Stimulated activated CD8-positive, alpha-beta memory T cell treated with anti-CD3 and anti-CD28 coated beads, Interleukin-7, amount 100 ng/mL, for 24 hours (primary cell): ENCODE measurements around the gene RIBC2.
"Not testable (repeated sequence)": the region's sequence is repeated elsewhere in the genome, so short reads cannot be mapped to it uniquely, and the experiment has no call there.

ENCODE experiments used
- DNase-seq: peaks from one replicate; pipeline ENCODE4 v3.0.0-alpha.2; 2020; ENCODE audit warnings: low read depth

The RIBC2 gene

GRCh38 chr22:45424241-45424731 lies 10.8 kb downstream of the RIBC2 start:
- no peak for DNase-seq

- no peak for DNase-seq
Observed at GRCh38 chr22:45425101-45425500, 11.6 kb downstream of the RIBC2 start.

DNA sequence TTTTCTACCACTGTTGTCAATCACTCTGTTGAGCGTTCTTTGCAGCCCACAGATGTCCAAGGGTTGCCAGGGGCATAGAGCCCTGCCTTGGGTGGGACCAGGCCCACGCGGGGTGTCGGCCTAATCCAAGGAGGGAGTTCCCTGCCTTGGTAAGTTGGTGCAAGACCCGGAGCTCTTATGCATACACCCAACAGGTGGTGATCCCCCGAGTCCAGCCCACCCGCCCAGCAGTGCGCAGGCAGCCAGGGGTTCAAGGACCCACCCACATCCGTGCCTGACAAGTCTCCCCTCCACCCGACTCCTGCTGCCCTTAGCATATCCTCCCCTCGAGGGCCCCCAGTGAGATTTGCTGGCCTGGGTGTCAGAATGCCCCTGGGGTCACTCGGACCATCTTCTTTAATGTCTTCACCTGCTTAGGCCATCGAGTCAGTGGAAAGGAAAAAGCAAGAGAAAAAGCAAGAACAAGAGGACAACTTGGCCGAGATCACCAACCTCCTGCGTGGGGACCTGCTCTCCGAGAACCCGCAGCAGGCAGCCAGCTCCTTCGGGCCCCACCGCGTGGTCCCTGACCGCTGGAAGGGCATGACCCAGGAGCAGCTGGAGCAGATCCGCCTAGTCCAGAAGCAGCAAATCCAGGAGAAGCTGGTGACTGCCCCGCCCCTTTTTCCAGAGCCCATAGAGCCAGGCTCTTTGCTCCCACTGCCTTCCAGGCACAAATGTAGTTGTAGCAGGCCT lies 12.2 kb downstream of the RIBC2 start:
- DNase-seq = no peak

- DNase-seq = no peak
Observed at GRCh38 chr22:45426387-45426786, 12.9 kb downstream of the RIBC2 start.

- no peak for DNase-seq
Observed at GRCh38 chr22:45427114-45427513, 13.6 kb downstream of the RIBC2 start.

GRCh38 chr22:45428391-45429385 lies 15.2 kb downstream of the RIBC2 start:
- no peak for DNase-seq

DNA sequence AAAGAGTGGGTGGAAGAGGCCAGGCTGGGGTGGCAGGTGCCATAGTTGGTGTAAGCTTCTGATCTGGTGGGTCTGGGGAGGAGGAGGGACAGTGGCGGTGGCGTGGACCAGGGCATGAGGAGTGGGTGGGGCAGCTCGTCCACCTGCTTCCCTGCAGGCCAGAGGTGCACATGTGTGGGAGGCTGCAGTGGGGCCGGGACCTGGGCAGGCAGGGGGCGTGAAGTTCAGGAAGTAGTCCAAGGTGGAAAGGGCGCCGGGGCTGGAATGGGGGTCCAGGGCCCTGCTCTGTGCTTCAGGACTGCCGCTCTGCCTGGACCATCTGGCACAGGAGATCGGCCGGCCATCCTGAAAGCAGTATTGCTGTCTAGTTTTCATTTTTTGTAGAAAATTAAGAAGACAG lies 15.9 kb downstream of the RIBC2 start:
- no peak for DNase-seq

DNA sequence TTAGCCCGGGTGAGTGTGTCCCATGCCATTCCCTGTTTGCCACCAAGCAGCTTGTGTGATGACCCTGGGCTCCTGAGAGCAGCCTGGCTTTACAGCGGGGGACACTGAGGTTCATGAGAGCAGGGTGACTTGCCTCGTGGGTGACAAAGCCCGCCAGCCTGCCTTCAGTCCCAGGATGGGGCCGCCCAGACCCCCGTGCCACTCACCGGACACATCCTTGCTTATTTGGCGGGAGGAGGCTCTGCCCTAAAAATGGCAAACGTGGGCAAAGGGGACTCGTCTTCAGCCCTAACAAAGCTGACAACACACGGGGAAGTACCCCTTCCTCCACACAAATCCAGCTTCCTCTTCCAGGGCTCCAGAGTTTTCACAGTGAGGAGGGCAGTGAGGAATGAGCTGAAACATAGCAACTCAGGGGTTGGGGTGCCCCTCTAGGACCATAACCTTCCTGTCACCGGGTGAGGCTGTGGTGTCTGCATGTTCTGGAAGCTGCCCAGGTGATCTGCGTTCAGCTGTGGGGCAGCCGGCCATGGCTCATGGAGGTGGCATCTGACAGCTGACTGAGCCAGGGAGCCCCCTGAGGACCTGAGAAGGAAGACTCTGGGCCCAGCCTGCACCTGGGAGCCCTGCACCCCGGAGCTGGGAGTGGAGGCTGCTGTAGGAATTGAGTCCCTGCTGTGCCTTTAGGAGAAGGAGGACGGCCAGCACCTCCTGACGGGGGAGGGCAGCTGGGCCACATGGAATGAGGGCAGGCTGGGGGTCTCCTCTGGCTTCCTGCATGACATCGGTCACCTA lies 16.7 kb downstream of the RIBC2 start:
- DNase-seq = no peak

DNA sequence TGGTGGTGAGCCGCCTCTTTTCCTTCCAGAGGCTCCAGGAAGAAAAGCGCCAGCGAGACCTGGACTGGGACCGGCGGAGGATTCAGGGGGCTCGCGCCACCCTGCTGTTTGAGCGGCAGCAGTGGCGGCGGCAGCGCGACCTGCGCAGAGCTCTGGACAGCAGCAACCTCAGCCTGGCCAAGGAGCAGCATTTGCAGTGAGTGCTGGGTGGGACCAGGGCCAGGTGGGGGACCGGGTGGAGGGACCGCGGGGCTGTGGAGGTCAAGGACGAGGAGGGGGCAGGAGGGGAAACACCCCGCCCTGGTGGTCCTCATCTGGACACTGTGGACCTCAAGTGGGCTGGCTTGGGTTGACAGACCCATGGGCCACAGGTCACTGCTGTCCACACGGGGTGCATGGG lies 17.4 kb downstream of the RIBC2 start:
- DNase-seq = no peak

GRCh38 chr22:45434981-45435380 lies 21.5 kb downstream of the RIBC2 start:
- DNase-seq = no peak

GRCh38 chr22:45435544-45436139 lies 22.1 kb downstream of the RIBC2 start:
- peak; percentile 62 for DNase-seq

GRCh38 chr22:45436871-45437517 lies 23.5 kb downstream of the RIBC2 start:
- DNase-seq = not testable (repeated sequence)

DNA sequence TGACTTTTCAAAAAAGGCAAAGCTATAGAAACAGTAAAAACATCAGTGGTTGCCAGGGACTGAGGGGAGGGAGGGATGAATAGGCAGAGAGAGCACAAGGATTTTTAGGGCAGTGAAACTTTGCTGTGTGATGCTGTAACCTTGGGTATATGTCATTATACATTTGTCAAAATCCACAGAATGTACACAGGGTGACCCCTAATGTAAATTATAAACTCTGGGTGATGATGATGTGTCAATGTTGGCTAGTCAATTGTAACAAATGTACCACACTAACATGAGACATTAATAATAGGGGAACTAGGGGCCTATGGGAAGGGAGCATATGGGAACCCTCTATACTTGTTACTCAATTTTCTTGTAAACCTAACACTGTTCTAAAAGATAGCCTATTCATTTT lies 24.8 kb downstream of the RIBC2 start:
- no peak for DNase-seq

DNA sequence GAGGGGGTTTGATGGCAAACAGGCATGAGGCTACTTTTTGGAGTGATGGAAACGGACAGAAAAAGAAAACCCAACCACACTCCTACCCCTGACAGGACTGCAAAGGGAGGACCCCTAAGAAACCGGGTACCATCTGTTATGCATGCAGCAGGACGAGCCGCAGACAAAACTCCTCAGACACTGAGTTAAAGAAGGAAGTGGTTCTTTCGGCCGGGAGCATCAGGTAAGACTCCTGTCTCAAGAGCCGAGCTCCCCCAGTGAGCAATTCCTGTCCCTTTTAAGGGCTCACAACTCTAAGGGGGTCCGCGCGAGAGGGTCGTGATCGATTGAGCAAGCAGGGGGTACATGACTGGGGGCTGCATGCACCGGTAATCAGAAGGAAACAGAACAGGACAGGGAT lies 27.2 kb downstream of the RIBC2 start:
- DNase-seq = not testable (repeated sequence)

DNA sequence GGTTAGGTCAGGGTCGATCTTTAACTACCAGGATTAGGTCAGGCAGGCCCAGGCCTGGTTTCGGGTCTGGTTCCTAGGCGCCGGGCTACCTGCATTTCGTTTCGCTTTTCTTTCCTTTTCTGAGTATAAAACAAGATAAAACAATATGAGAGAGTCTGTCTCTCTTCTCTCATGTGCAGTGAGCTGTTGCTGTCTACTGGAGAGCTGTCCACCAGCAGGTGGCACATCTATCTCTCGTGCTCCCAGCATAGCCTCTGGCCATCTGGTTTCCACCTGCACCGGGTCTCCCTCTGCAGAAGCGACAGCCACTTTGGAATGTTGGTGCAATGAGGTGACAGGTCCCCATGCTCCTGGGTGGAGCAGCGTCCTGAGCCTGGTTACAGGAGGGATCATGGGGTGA lies 27.6 kb downstream of the RIBC2 start:
- DNase-seq = no peak

DNA sequence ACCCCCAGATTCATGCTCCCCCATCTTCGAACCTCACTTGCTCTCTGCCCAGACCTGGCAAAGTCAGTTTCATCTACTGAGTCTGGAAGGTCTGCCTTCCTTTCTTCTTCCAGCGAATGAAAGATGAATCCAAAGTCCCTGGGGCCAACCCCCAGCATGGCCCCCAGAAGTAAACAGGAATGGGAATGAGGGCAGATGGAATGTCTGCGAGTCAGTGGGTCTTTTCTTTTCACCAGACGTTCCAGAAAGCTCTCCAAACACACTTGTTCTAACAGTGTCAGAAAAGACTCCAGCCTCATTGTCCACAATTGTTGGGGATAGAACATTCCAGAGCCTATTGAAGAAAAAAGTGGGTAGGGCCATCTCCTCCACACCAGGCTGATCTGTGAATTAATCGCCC lies 28.6 kb downstream of the RIBC2 start:
- no peak for DNase-seq

- DNase-seq = no peak
Observed at GRCh38 chr22:45444168-45444567, 30.7 kb downstream of the RIBC2 start.

DNA sequence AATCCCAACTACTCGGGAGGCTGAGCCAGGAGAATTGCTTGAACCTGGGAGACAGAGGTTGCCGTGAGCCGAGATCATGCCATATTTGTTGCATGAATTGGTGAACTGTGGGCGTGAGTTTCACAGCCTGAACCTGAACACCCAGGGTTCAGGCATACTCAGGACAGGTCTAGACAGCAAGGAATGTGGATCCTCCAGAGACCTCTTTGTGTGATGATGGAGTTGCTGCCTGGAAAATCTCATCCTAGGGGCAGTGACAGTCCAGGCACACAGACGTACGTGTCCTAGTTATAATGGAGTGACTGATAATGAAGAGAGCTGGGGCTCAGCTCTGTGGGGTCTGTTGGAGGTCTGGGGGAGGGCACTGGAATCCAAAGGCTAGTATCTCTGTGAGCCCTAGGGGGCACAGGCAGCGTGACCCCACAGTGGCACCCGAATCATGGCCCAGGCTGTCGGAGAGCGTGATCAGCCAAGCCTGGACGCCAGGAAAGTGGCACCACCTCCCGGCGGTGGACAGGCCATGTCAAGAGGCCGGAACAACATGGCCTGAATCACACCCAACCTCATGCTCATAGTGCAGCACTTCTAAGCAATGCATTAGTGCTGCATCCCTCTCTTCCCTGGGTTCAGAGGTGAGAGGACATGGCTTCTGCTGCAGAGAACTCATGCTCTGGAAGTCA lies 31.7 kb downstream of the RIBC2 start:
- no peak for DNase-seq

DNA sequence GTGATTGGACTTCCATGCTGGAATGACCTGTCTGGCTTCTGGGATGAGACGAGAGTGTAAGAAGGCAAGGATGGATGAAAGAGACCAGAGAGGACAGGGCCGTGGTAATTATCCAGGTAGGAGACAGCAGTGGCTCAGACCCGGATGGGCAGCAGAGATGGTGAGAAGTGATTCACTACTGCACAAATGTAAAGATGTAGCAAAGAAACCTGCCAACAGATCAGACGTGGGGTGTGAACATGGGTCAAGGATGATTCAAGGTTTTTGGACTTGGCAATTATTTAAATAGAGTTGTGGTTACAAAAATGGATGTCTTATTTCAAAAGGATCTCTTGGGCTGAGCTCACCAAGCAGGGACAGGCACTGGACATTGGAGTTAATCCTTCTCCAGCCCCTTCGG lies 32.7 kb downstream of the RIBC2 start:
- no peak for DNase-seq

DNA sequence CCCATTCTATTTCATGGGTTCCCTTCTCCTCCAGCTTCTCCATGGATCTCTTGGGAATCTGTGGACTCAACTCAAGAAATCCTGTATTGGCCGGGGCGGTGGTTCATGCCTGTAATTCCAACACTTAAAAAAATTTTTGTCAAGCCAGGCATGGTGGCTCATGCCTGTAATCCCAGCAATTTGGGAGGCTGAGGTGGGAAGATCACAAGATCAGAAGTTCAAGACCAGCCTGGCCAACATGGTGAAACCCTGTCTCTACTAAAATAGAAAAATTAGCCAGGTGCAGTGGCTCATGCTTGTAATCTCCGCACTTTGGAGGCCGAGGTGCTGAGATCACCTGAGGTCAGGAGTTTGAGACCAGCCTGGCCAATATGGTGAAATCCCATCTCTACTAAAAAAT lies 34.1 kb downstream of the RIBC2 start:
- DNase-seq = not testable (repeated sequence)

- DNase-seq = no peak
Observed at GRCh38 chr22:45448431-45448830, 34.9 kb downstream of the RIBC2 start.
